ENCODE measurements around the gene ARSG.
"Not testable (repeated sequence)": the region's sequence is repeated elsewhere in the genome, so short reads cannot be mapped to it uniquely, and the experiment has no call there.

ARSG gene

GRCh38 chr17:68334393-68334792 is 43.1 kb downstream of the ARSG start:
- no peak for DNase-seq

DNA sequence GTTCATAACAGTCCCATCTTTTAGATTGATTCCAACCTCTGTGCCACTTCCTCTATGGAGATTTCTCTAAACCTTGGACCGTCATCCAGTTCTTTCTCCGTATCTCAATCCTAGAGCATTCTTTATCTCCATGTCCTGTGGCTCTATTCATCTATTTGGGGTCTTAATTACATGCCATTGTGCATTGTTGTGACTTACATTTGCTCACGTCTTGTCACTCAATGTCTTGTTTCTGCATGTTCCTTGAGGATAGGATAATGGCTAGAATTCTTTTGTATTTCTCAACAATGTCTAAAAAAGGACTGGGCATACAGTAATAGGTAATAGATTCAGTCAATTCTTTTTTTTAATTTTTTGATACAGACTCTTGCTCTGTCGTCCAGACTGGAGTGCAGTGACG is 50.2 kb downstream of the ARSG start:
- DNase-seq = no peak

- DNase-seq = no peak
These were observed 52.7 kb downstream of the ARSG start for GRCh38 chr17:68343976-68344375.

DNA sequence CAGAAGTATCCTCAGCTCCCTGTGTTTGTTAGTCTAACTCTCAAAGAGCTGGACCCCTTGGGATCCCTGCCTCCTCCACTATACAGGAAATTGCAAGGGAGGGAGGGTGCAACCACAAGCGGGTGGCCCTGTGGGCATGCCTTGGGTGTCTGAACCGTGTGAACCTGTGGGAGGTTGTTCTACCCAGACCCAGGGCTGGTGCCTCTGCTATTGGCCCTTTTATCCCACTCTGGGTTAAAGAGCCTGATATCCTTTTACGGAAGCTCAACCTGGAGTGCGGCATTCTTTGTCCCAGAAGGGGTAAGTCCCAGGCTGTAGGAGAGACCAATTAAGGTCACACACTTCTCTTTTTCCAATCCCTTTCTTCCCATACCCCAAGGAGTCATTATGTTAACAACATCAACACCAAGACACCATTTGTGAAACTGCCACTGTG is 53.4 kb downstream of the ARSG start:
- DNase-seq = no peak

DNA sequence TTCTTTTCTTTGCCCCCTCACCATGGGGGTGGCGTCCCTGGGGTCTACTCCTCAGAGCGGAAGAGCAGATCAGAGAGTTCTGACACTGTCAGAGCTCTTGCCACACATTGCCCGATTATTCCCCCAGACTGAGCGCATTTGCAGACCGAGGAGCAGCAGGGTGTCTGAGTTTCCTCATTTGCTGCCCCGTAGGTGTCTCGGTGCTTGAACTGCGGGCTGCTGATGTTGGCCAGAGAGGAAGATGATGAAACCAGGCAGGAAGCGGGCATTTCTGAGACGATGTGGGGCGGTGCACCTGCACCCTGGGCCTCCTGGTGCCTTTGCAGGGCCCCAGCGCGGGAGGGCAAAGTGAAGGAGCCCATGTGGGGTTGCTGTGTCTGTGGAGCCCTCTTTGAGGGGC is 55.2 kb downstream of the ARSG start:
- no peak for DNase-seq

DNA sequence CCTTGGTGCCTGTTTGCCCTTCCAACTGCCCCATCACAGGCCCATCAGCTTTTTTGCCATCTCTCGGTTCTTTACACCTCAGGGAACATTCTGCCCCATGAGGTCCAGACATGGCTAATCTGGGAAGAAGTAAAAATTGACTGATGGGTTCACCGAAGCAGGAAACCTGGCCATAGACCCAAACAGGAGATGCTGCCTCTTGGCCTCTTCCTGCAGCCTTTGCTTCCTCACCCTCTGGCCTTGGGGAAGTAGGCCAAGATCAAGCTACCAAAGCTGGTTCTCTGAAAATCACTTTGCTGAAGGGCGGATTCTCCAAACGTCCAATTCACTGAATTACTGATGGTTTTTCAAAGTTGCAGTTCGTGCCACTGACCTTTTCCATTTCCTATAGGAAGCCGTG is 56.1 kb downstream of the ARSG start:
- no peak for DNase-seq

GRCh38 chr17:68349157-68349556 is 57.9 kb downstream of the ARSG start:
- DNase-seq = no peak

- no peak for DNase-seq
These were observed 60.1 kb downstream of the ARSG start for GRCh38 chr17:68351395-68351794.

DNA sequence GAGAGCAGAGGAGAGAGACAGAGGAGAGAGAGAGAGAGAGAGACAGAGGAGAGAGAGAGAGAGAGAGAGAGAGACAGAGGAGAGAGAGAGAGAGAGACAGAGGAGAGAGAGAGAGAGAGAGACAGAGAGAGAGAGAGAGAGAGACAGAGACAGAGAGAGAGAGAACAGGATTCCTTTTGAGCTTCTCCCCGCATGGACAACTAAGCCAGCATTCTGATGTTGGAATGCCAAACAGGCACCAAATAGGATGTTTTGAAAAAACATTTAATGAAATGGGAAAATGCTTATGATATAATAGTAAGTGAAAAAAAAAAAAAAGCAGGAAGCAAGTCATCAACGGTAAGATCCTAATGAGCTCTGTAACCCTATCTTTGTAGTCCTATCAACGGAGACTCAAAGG is 60.7 kb downstream of the ARSG start:
- DNase-seq = no peak

DNA sequence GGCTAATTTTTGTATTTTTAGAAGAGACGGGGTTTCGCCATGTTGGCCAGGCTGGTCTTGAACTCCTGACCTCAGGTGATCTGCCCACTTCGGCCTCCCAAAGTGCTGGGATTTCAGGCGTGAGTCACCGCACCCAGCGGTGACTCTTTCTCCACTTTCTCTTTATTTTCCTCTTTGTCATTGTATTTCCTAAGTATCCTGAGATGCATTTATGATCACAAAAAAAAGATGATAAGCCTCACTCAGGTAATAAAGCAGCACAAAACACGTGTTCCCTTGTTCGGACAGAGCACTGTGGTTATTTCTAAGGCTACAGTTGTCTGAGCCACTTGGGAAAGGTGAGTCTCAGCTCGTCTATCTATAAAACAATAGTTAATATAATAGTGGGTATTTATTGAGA is 61.4 kb downstream of the ARSG start:
- DNase-seq = not testable (repeated sequence)

DNA sequence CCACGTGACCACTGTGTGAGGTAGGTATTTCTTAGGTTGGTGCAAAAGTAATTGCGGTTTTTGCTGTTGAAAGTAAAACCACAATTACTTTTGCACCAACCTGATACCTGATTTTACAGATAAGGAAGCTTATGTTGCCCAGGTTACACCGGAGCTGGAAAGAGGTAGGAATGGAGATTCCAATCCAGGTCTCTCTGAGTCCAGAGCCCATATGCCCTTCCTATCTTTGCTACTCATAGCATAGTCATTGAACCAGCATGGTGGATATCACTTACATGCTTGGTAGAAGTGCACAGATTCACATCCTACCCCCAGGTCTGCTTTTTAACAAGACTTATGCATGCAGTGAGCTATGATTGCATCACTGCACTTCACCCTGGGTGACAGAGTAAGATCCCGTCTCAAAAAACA is 61.8 kb downstream of the ARSG start:
- no peak for DNase-seq

DNA sequence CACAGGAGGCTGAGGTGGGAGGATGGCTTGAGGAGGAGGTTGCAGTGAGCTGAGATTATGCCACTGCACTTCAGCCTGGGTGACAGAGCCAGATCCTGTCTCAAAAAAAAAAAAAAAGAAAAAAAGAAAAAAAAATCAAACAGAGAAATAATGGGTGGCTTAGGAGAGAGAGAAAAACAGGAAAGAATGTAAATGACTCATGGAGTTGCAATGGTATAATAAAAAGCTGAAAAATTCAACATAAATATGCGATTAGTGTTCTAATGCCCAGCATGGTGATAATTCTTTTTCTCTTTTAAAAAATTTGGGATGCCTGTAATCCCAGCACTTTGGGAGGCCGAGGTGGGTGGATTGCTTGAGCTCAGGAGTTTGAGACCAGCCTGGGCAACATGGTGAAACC is 63.0 kb downstream of the ARSG start:
- DNase-seq = not testable (repeated sequence)

- DNase-seq = not testable (repeated sequence)
These were observed 63.8 kb downstream of the ARSG start for GRCh38 chr17:68355108-68355507.

DNA sequence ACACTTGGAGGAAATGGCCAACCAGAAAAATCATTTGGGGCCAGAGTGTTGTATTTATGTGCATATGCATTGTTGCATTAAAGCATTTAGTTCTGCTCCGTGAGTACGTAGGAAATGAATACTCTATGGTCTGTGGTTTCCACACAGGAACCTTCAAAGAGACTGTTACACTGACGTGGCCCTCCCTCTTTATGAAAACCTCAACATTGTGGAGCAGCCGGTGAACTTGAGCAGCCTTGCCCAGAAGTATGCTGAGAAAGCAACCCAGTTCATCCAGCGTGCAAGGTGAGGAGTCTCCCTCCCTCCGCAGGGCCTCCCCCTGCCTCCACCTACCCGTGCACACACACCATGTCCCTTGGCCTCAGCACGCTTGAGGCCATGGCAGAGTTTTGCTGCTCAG is 65.2 kb downstream of the ARSG start:
- DNase-seq = no peak

- no peak for DNase-seq
These were observed 65.7 kb downstream of the ARSG start for GRCh38 chr17:68356949-68357455.

- DNase-seq = no peak
These were observed 66.6 kb downstream of the ARSG start for GRCh38 chr17:68357886-68358285.

DNA sequence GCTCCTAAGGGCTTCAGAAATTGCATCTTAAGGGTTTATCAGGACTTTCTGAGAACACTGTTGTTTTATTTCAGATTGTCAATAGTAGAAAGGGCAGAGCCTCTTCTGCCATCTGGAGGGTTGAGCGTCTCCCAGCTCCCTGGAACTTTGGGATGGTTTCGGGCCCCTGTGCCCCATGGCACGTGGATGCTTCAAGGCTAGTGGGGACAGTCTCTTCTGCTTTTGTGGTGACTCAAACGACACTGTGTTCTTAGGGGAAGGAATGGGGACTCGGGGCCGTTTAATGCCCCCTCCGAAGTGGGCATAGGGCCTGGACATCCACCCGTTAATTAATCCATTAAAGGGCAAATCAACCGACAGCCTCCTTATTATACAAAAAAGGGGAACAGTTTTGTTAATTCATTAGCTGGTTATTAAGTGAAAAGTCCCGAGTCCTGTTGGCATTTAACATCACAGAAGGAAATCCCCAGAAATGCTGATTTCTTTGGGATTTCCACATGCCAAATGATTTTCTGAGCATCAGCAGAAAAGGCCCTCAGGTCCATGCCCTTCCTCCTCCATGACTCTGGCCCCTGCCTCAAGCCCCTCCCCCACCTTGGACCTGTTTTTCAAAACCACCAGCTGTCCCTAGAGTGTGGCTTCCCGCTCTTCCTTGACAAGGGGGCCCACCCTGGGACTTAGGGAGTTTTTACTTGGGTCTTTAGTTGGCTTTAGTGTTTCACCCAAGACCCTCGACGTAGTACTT is 68.7 kb downstream of the ARSG start:
- no peak for DNase-seq

GRCh38 chr17:68365469-68365868 is 74.2 kb downstream of the ARSG start:
- no peak for DNase-seq

DNA sequence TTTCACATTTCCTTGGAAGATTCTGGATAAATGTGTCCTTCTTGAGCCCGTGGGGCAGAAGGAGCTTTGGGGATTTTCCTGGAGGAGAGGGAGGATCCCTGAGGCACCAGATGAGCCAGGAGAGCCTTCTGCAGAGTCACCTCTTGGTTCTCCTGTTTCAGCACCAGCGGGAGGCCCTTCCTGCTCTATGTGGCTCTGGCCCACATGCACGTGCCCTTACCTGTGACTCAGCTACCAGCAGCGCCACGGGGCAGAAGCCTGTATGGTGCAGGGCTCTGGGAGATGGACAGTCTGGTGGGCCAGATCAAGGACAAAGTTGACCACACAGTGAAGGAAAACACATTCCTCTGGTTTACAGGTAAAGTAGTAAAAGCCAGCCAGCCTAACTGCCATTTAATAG is 77.1 kb downstream of the ARSG start:
- no peak for DNase-seq

DNA sequence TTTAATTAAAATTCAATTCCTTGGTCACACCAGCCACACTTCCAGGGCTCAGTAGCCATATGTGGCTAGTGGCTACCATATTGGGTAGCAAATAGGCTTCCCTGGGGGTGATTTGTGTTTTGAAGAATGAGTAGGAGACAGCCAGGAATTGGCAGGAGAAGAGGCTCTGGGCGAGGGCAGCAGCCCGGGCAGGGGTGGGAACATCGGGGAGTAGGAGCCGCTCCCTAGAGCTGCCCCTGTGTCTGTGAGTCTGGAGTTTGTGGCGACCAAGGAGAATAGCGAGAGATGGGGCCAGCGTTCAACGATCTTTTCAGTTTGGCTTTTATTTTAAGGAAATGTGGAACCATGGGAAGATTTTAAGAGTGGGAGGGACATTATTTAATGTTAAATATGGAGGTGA is 84.3 kb downstream of the ARSG start:
- no peak for DNase-seq

DNA sequence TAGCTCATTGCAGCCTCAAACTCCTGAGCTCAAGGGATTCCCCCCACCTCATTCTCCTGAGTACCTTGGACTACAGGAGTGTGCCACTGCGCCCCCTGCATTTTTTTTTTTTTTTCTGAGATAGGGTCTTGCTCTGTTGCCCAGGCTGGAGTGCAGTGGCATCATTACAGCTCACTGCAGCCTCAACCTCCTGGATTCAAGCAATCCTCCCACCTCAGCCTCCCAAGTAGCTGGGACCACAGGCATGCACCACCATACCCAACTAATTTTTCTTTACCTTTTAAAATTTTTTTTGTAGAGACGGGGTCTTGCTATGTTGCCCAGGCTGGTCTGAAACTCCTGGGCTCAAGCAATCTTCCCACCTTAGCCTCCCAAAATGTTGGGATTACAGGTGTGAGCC is 84.9 kb downstream of the ARSG start:
- not testable (repeated sequence) for DNase-seq

- no peak for DNase-seq
These were observed 86.5 kb downstream of the ARSG start for GRCh38 chr17:68377771-68378267.

- no peak for DNase-seq
These were observed 87.2 kb downstream of the ARSG start for GRCh38 chr17:68378268-68379176.

- no peak for DNase-seq
These were observed 87.8 kb downstream of the ARSG start for GRCh38 chr17:68379177-68379510.

All from RPMI8226 (cell line).